HCEC 1CT (cell line): ENCODE results near the gene DBF4B.

Experiments
- DNase-seq: peaks from one replicate; pipeline ENCODE4 v3.0.0-alpha.2; 2017

The DBF4B gene

GRCh38 chr17:44761932-44762810, 53.7 kb downstream of the DBF4B start:
- no peak for DNase-seq

- no peak for DNase-seq
Measured at GRCh38 chr17:44763170-44763569, 54.7 kb downstream of the DBF4B start.

GRCh38 chr17:44765965-44766364, 57.5 kb downstream of the DBF4B start:
- DNase-seq = no peak

GRCh38 chr17:44766409-44767038, 58.1 kb downstream of the DBF4B start:
- DNase-seq = no peak

- DNase-seq = no peak
Measured at GRCh38 chr17:44767493-44767892, 59.0 kb downstream of the DBF4B start.

GRCh38 chr17:44768505-44769142, 60.2 kb downstream of the DBF4B start:
- no peak for DNase-seq

GRCh38 chr17:44769230-44769629, 60.8 kb downstream of the DBF4B start:
- DNase-seq = no peak

GRCh38 chr17:44769647-44770084, 61.2 kb downstream of the DBF4B start:
- no peak for DNase-seq

- DNase-seq = no peak
Measured at GRCh38 chr17:44770166-44770925, 61.9 kb downstream of the DBF4B start.

GRCh38 chr17:44772308-44773045, 64.0 kb downstream of the DBF4B start:
- DNase-seq = no peak

- DNase-seq = no peak
Measured at GRCh38 chr17:44773140-44773539, 64.7 kb downstream of the DBF4B start.

GRCh38 chr17:44774271-44775135, 66.0 kb downstream of the DBF4B start:
- peak; percentile 74 for DNase-seq

GRCh38 chr17:44775136-44775837, 66.8 kb downstream of the DBF4B start:
- DNase-seq = peak; percentile 96

- DNase-seq = no peak
Measured at GRCh38 chr17:44775838-44776621, 67.6 kb downstream of the DBF4B start.

- DNase-seq = no peak
Measured at GRCh38 chr17:44776628-44777393, 68.3 kb downstream of the DBF4B start.

GRCh38 chr17:44777394-44778348, 69.2 kb downstream of the DBF4B start:
- DNase-seq = no peak

- no peak for DNase-seq
Measured at GRCh38 chr17:44778656-44779210, 70.3 kb downstream of the DBF4B start.
